Mesodermal cell (in vitro differentiated cells): ENCODE results near the gene EML1.

Source experiments
- H3K27ac ChIP-seq: 2 replicates; pipeline ENCODE4 v1.7.0; 2013; ENCODE audit warnings: mild to moderate bottlenecking, low read depth, low read length, moderate library complexity; ENCODE audit not compliant: severe bottlenecking
- H3K36me3 ChIP-seq: 2 replicates; pipeline ENCODE4 v1.7.1; 2013; ENCODE audit warnings: mild to moderate bottlenecking, low read length, moderate library complexity; ENCODE audit not compliant: control insufficient read depth, insufficient read depth
- H3K4me1 ChIP-seq: one replicate; pipeline ENCODE4 v1.7.1; 2013; ENCODE audit warnings: mild to moderate bottlenecking, low read length; ENCODE audit not compliant: insufficient read depth, control insufficient read depth, poor library complexity, severe bottlenecking
- H3K4me3 ChIP-seq: 2 replicates; pipeline ENCODE4 v1.7.0; 2013; ENCODE audit warnings: low read length, control low read depth, mild to moderate bottlenecking; ENCODE audit not compliant: insufficient read depth, poor library complexity, severe bottlenecking; ENCODE audit errors: extremely low read depth
- H3K9me3 ChIP-seq: 2 replicates; pipeline ENCODE4 v1.7.1; 2013; ENCODE audit warnings: mild to moderate bottlenecking, low read length, moderate library complexity; ENCODE audit not compliant: control insufficient read depth
- WGBS, 2 experiments: methylation state at CpG; one replicate each; pipeline ENCODE4 v1.1.5; 2013; ENCODE audit warnings: missing lambda C conversion rate in 2 of 2; ENCODE audit not compliant: insufficient coverage in 2 of 2; 5-methylcytosine and 5-hydroxymethylcytosine counted together

Gene EML1

GRCh38 chr14:99784508-99784907 is 8.7 kb upstream of the EML1 start:
- H3K4me1 ChIP-seq, result no peaks in the 10 kb centered on the region
- H3K27ac ChIP-seq, result no peak overlapping the region
- H3K9me3 ChIP-seq, result peaks cover 14% of the 10 kb centered on the region
- H3K4me3 ChIP-seq, result no peak overlapping the region
- no peaks in the 10 kb centered on the region for H3K36me3 ChIP-seq
- 44 to 49% methylated on average over 3 to 4 of the region's 4 CpGs for WGBS, 2 experiments

- 87 to 91% methylated on average over 9 of the region's 9 CpGs for WGBS, 2 experiments
- Histone ChIP-seq H3K4me3 (no peak overlapping the region), H3K27ac (no peak overlapping the region), H3K4me1 (no peaks in the 10 kb centered on the region), H3K36me3 (no peaks in the 10 kb centered on the region), H3K9me3 (peaks cover 4% of the 10 kb centered on the region)
Measured at GRCh38 chr14:99785426-99785825, 7.8 kb upstream of the EML1 start.

GRCh38 chr14:99786511-99786989 is 6.7 kb upstream of the EML1 start:
- H3K36me3 ChIP-seq, result no peaks in the 10 kb centered on the region
- no peaks in the 10 kb centered on the region for H3K4me1 ChIP-seq
- no peak overlapping the region for H3K27ac ChIP-seq
- 91 to 95% methylated on average over 8 of the region's 8 CpGs for WGBS, 2 experiments
- H3K9me3 ChIP-seq, result no peaks in the 10 kb centered on the region
- H3K4me3 ChIP-seq, result no peak overlapping the region

- H3K4me3 ChIP-seq, result no peak overlapping the region
- H3K36me3 ChIP-seq, result no peaks in the 10 kb centered on the region
- H3K27ac ChIP-seq, result no peak overlapping the region
- no peaks in the 10 kb centered on the region for H3K9me3 ChIP-seq
- H3K4me1 ChIP-seq, result no peaks in the 10 kb centered on the region
- whole genome bisulfite sequencing, 2 experiments, result 86 to 100% methylated on average over 1 of the region's 6 CpGs
Measured at GRCh38 chr14:99788713-99789112, 4.5 kb upstream of the EML1 start.

GRCh38 chr14:99789581-99789980 is 3.6 kb upstream of the EML1 start:
- Histone ChIP-seq H3K4me3 (no peak overlapping the region), H3K4me1 (peaks cover 4% of the 10 kb centered on the region), H3K27ac (no peak overlapping the region), H3K36me3 (no peaks in the 10 kb centered on the region), H3K9me3 (no peaks in the 10 kb centered on the region)
- WGBS, 2 experiments, result 100% methylated on average over 1 of the region's 2 CpGs

DNA sequence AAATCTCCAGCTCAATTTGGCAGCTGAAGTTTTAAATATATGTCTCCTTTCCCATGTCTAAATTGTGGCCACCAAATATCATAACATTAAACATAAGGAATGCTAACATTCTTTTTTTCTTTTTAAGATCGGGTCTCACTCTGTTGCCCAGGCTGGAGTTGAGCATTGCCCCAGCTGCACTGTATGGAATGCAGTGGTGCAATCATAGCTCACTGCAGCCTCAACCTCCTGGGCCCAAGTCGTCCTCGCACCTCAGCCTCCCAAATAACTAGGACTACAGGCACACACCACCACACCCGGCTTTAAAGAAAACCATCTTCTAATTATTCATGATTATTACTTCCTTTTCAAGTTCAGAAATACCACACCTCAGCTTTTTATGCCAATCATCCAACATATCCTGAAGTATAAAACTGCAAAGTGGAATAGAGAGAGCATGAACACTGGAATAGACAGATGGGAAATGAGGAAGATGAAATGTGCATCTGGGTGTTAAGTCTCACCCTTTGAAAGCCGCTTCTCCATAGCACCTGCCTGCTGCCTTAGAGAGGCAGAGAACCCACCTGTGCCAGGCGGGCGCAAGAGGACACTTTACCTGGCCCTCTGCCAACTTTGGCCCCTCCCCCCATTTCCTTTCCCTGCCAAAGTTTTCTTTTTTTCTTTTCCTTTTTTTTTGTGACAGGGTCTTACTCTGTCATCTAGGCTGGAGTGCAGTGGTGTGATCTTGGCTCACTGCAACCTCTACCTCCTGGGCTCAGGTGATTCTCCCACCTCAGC is 2.8 kb upstream of the EML1 start:
- H3K27ac ChIP-seq, result no peak overlapping the region
- H3K4me1 ChIP-seq, result peaks cover 6% of the 10 kb centered on the region
- WGBS, 2 experiments, result 92 to 97% methylated on average over 4 to 6 of the region's 7 CpGs
- no peaks in the 10 kb centered on the region for H3K36me3 ChIP-seq
- no peaks in the 10 kb centered on the region for H3K9me3 ChIP-seq
- no peak overlapping the region for H3K4me3 ChIP-seq

DNA sequence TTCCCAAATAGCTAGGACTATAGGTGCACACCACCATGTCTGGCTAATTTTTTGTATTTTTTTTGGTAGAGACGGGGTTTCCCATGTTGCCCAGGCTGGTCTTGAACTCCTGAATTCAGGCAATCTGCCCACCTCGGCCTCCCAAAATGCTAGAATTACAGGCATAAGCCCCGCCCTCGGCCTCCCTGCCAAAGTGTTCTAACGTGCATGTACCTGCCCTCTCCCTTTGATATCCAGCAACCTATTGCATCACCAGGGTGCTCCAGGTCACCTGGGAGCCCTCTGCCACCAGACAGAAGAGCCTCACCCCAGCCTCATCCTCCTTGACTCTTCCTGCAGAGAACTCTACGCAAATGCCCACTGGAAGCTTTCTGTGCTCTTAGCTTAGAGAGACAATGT is 2.2 kb upstream of the EML1 start:
- Histone ChIP-seq H3K4me3 (no peak overlapping the region), H3K4me1 (peaks cover 6% of the 10 kb centered on the region), H3K36me3 (no peaks in the 10 kb centered on the region), H3K27ac (no peak overlapping the region), H3K9me3 (no peaks in the 10 kb centered on the region)
- WGBS, 2 experiments, result 92 to 94% methylated on average over 5 to 6 of the region's 6 CpGs

GRCh38 chr14:99791476-99792209 is 1.6 kb upstream of the EML1 start:
- H3K4me3 ChIP-seq, result no peak overlapping the region
- WGBS, 2 experiments, result 92 to 94% methylated on average over 11 to 13 of the region's 13 CpGs
- no peaks in the 10 kb centered on the region for H3K9me3 ChIP-seq
- no peak overlapping the region for H3K27ac ChIP-seq
- peaks cover 6% of the 10 kb centered on the region for H3K4me1 ChIP-seq
- no peaks in the 10 kb centered on the region for H3K36me3 ChIP-seq

- Histone ChIP-seq H3K4me1 (peaks cover 6% of the 10 kb centered on the region), H3K36me3 (no peaks in the 10 kb centered on the region), H3K4me3 (no peak overlapping the region), H3K27ac (no peak overlapping the region), H3K9me3 (no peaks in the 10 kb centered on the region)
- WGBS, 2 experiments, result 93 to 94% methylated on average over 5 to 6 of the region's 6 CpGs
Measured at GRCh38 chr14:99792210-99792535, 1.0 kb upstream of the EML1 start.

DNA sequence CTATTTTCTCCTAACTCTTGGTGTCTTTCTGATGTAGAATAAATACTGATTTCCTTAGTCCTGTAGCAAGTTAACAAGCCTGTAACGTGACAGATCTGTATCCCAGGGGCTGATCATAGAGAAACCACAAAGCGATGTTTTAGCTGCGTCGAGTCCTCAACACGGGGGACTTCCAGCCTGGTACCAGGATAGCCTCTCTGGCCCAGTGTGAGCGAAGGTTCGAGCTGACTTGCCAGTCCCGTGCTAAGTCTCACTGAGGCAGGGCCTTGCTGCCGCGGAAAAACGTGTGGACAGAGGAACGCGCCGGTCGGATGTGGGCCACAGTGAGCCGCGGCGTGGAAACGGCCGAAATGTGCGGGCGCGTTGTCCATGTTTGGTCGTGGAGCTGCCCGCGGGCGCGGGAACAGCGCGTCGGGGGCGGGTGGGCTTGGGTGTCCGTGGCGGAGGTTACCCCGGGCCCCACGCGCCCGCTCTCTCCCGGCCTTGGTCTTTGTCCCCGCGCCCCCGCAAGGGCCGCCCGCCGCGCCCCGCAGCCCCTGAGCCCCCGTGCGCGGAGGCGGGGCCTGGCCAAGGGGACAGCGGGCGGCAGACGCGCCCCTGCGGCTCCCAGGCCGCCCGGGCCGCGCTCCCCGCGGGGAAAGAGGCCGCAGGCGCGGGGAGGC is 531 bp upstream of the EML1 start:
- 26 to 34% methylated on average over 18 to 57 of the region's 65 CpGs for WGBS, 2 experiments
- Histone ChIP-seq H3K4me1 (peaks cover 6% of the 10 kb centered on the region), H3K27ac (peak overlapping the region; percentile 43), H3K4me3 (peak overlapping the region; percentile 27), H3K36me3 (no peaks in the 10 kb centered on the region), H3K9me3 (no peaks in the 10 kb centered on the region)
